Activated naive CD4-positive, alpha-beta T cell treated with anti-CD3 and anti-CD28 coated beads, Interleukin-2, amount 50 U/mL, for 72 hours (primary cell): ENCODE results near the gene PARP3. TPM values are rescaled to one million over a fixed set of nuclear protein-coding genes. Genes with fewer than 3 reads are reported as not detected.

ENCODE experiments used
- ATAC-seq, 2 donors: fragments of 150-1000 bp; cut with Tn5 transposase; 2 replicates each; pipeline ENCODE4 v1.10.0; 2021; ENCODE audit warnings: mild to moderate bottlenecking in 2 of 2, moderate library complexity in 2 of 2
- DNase-seq, 2 donors: peaks; one replicate each; pipeline ENCODE4 v3.0.0; 2021 to 2022; ENCODE audit warnings: low spot score in 2 of 2
- H3K27ac Mint-ChIP-seq, 2 donors: one replicate each; pipeline ENCODE4 v1.8.0; 2022; ENCODE audit warnings: mild to moderate bottlenecking in 2 of 2, mixed read lengths in 2 of 2
- H3K36me3 Mint-ChIP-seq, 2 donors: one replicate each; pipeline ENCODE4 v1.8.0; 2022; ENCODE audit warnings: mixed read lengths in 2 of 2
- H3K9me3 Mint-ChIP-seq, 2 donors: one replicate each; pipeline ENCODE4 v1.8.0; 2022; ENCODE audit warnings: mixed read lengths in 2 of 2
- total RNA-seq, 2 donors: library from RNA; stranded (reverse); gene quantifications; one replicate each; pipeline ENCODE4 v1.2.3, GENCODE V29; 2022

The PARP3 gene
- total RNA-seq, 2 donors from 2014 or later: 17.0 to 18.6 TPM

DNA sequence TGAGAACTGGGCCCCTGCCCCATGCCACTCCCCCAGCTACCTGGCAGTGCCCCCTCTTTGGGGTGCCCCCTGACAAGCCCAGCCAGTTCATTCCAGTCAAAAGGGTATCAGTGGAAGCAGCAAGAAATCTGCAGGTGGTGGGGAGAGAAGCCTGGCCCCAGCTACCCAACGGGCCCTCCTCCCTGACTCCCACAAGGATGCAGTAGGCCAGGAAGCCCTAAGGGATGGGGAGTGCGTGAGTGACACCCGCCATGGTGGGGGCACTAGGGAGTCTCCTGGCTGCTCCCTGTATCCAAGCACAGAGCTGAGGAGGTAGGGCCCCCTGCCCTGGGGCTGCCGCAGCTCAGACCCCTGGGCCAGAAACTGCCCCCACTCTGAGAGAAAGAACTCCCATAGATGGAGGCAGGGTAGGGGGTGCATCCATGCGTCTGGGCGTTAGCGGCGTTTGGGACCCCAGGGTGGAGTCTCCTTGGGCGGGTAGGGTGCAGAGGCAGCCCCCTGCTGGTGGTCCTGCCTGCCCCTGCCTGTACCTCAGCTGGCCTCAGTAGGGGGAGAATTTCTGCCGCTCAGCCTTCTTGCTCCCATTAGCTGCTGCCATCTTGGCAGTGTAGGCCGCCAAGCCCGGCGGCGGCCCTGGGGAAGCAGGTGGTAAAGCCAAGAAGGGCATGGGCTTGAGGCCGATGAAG lies 15.5 kb downstream of the PARP3 start:
- Mint-ChIP-seq H3K27ac (no peak overlapping the region), H3K9me3 (no peaks in the 10 kb centered on the region), H3K36me3 (no peaks in the 10 kb centered on the region)
- ATAC-seq (no peak), DNase-seq (no peak)

DNA sequence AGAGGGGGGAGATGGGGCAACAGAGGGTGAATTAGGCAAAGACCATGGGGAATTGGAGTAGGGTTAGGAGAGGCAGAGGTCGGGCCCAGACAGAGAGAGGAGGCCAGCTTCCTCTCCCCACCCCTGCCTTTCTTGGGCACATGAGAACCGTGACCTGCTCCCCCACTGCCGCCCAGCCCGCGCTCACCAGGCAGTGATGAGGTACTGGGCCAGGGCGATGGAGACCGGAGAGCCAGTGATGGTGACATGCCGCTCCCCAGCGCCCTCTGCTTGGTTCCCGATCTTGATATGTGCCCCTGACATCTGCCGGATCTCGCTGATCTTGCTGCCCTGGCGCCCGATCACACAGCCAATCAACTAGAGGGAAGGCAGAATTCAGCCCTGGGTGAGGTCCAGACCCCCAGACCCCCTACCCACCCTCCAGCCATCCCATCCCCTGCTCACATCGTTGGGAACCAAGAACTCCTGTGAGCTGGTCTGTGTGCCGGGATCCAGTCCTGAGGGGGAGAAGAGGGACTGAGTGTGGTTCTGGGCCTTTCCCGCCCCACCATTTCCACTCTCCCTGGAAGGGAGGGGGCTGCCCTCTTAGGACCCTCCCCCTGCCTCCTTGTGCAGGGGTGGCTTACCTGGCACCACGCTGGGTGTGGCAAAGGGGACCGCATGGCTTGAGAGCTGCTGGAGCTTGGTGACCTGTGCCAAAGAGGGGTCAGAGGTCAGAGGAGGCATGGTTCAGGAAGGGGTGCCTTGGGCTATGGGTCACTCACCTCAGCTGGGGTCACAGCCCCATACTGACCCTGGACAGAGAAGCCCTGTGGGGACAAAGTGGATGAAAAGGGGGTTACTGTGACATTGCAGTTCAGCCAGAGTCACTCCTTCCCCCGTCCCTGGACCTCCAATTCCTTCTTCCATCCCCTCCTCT lies 16.7 kb downstream of the PARP3 start:
- ATAC-seq (no peak), DNase-seq (no peak)
- Mint-ChIP-seq H3K9me3 (no peaks in the 10 kb centered on the region), H3K27ac (no peak overlapping the region), H3K36me3 (no peaks in the 10 kb centered on the region)

DNA sequence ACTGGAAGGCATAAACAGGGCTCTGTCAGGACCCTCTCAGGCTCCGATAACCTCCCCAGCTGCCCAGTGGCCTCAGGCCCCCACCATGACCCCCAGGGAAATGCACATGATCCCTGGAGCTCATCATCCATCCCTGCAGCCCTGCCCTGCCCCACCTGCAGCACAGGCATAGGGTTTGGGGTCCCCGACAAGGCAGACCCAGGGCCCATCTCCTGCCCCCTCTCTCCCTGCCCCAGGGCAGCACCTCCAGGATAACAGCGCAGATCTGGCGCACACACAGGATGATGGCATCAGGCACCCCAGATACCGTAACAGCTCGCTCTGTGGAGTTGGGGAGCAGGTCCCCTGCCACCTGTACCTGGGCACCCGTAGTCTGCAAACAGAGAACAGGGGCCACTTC lies 17.5 kb downstream of the PARP3 start:
- H3K36me3 Mint-ChIP-seq: no peaks in the 10 kb centered on the region
- ATAC-seq (no peak), DNase-seq (no peak)
- no peaks in the 10 kb centered on the region for H3K9me3 Mint-ChIP-seq
- no peak overlapping the region for H3K27ac Mint-ChIP-seq

DNA sequence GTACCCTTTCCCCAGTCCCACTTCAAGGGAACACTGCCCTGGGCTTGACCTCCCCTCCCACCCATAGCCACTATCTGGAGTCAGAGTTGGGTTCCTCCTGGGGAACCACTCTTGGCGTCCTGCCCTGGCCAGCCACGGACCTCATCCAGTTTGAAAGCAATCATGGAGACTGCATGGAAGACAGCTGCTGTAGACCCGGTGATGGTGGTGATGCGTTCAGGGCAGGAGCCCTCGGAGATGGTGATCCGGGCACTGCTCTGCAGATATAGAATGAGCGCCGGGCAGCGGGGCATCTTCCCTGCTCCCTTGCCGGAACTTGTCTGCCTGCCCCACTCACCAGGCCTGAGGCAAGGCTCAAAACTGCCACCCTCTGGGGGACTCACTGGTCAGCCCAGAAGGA lies 18.2 kb downstream of the PARP3 start:
- H3K27ac Mint-ChIP-seq: no peak overlapping the region
- H3K36me3 Mint-ChIP-seq: no peaks in the 10 kb centered on the region
- no peak for ATAC-seq
- H3K9me3 Mint-ChIP-seq: no peaks in the 10 kb centered on the region
- no peak for DNase-seq

DNA sequence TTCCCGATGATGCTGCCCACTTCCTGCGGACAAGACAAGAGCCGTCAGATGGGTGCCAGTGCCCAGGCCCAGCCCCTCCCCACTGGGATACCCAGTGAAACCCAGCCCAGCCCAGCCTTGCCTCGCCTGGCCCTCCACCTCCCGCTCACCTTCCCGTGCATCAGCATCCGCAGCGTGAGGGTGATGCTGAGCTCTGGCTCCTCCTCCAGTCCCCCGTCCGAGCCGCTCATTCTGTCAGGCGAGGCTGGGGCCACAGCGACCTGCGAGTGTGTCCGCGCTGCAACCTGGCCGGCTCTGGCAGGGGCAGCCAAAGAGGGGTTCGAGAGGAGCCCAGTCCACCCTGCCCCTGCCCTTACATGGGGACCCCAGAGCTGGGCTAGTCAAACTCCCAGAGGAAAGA lies 18.8 kb downstream of the PARP3 start:
- no peak overlapping the region for H3K27ac Mint-ChIP-seq
- DNase-seq: no peak

DNA sequence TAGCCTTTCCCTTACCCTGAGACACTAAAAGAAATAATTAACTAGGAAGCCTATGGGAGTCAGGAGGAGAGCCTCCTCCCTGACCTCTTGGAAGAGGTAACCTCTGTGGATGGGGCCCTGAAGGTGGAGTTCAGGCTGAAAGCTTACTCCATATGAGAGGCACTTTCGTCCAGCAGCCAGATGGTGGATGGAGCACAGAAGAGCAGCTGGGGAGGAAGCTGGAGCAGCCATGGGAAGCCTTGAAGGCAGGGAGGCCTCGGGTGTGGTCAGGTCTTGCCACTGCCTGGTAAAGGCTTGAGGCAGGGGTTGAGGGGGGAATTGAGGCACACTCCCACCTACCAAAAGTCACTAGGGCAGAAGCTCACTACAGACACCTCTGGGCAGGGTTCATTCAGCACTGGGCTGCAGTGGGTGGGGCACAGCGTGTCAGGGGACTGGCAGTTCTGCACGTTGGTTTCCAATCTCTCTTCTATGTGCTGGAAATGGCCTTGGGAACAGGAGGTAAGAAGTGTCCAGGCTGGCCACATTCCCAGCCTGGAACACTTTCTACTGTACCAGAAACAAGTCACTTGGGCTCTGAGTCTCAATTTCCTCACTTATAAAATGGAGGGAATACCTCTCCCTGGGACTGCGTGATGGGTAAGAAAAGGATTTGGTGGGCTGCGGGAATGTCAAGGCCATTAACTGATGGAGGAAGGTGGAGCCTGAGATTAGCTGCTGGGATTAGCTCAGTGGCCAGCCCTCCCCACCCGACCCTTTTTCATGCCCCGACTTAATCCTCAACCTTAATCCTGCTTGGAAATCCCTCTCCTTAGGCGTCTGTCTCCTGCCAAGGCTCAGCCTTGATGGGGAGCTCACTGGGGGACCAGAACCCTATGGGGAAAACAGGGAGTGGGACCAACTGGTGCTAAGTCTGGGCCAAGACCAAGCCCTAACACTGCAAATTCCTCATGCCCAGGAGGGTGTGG lies 19.7 kb downstream of the PARP3 start:
- Mint-ChIP-seq H3K36me3 (no peaks in the 10 kb centered on the region), H3K9me3 (no peaks in the 10 kb centered on the region), H3K27ac (no peak overlapping the region)
- no peak for DNase-seq
- no peak for ATAC-seq

More for the DNA sequence above, 18.8 kb downstream of the PARP3 start:
- H3K36me3 Mint-ChIP-seq: no peaks in the 10 kb centered on the region
- no peak for ATAC-seq
- H3K9me3 Mint-ChIP-seq: no peaks in the 10 kb centered on the region

DNA sequence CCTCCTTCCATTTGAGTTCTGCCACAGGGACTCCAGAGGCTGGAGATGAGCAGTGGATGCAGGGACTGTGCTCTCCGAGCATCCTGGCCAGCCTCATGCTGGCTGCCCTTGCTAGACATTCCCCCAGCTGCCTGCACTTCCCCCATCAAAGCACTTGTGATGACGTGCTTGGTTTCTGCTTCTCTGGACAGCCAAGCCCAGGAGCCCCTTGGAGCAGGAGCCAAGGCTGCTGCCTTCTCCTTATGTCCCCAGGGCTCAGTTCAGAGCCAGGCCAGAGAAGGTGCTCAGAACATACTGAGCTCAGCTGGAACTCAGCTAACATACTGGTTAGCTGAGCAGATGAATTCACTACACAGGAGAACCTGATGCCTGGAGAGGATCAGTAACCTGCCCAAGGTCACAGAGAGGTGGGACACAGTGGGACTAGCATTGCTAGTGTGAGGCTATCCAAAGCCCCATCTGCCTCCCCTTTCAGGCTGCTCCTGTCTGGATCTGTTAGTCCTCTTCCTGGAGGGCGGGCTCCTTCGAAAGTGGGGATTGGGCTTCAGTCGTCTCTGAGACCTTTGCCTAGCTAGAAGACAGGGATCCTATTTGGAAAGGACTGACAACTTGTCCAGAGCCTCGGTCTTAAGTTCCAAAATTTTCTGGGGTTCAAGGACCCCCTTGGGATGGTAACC lies 20.8 kb downstream of the PARP3 start:
- H3K36me3 Mint-ChIP-seq: no peaks in the 10 kb centered on the region
- H3K9me3 Mint-ChIP-seq: no peaks in the 10 kb centered on the region
- DNase-seq (no peak), ATAC-seq (no peak)
- H3K27ac Mint-ChIP-seq: no peak overlapping the region

DNA sequence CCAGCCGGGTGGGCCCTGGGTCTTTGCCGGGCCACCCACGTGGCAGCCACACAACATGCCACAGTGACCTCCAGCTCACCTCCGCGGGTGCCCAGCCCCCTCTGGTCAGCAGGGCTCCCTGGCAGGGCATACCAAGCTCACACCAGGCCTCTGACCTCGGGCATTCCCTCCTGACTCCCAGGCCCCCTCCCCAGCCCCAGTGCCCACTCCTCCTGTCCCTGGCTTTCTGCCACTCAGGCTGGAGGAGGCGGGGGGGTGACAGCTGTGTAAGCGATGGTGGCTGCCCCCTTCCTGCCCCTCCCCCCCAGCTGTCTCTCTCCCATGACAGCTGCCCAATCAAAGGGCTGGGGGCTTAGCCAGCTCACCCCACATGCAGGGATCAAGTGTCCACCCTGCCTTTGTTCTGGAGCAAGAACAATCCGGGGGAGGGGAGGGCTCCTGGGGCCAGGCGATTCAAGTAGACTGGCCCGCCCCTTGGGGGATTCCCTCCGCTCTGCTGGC lies 21.8 kb downstream of the PARP3 start:
- no peaks in the 10 kb centered on the region for H3K36me3 Mint-ChIP-seq
- DNase-seq: no peak
- no peak for ATAC-seq
- H3K9me3 Mint-ChIP-seq: no peaks in the 10 kb centered on the region
- no peak overlapping the region for H3K27ac Mint-ChIP-seq

DNA sequence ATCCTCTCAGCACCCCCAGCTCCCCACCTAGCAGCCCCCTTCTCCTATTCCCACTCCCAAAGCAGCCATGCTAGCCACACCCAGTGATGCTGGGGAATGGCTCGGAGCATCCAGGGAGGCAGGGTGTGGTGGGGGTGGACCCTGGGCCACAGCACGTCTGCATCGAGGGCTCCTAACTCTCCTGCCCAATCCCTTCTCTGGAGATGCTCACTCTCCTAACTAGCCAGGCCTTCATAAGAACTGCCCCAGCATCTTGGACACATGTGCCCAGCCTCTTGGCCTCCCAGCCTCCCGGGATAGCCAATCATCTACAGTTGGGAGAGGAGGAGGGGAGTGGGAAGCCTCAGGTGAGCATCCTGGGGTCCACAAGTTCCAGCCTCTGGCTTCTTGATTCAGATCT lies 22.4 kb downstream of the PARP3 start:
- ATAC-seq (no peak), DNase-seq (no peak)
- Mint-ChIP-seq H3K36me3 (no peaks in the 10 kb centered on the region), H3K9me3 (no peaks in the 10 kb centered on the region), H3K27ac (no peak overlapping the region)

DNA sequence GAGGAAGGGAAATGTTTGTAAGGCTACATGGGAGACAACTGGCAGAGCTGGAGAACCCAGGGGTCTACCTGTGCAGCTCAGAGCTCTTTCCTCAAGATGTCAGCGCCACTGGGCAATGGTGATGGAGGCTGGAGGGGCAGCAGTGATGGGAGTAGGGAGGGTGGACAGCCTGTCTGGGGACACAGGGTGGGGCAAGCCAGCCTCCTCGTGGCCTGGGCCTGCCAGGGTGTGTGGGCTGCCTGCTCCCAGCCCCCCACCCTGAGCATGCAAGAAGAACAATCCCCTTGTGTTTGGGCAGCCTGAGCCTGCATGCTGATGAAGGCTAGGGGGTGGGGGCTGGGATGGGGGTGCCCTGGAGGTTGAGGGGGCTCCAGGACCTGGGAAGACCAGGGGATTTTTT lies 23.9 kb downstream of the PARP3 start:
- no peak for ATAC-seq
- no peaks in the 10 kb centered on the region for H3K9me3 Mint-ChIP-seq
- no peaks in the 10 kb centered on the region for H3K36me3 Mint-ChIP-seq
- no peak for DNase-seq
- no peak overlapping the region for H3K27ac Mint-ChIP-seq

DNA sequence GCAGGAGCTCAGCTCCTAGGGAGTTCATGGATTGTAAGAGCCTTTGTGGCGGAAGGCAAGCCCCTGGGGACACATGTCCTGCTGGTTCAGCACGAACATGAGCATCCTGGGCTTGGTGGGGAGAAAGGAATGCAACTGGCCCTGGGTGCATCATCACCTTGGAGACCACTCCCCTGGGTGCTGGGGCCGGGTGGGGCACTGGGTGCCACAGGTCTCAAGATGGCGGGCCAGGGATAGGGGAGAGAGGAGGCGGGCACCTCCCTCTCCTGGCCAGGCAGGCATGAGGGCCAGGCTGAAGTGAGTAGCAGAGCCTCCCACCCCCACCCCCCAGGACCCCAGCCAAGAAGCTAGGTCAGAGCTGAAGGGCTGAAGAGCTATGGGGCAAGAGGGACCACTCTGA lies 24.3 kb downstream of the PARP3 start:
- H3K9me3 Mint-ChIP-seq: no peaks in the 10 kb centered on the region
- ATAC-seq (no peak), DNase-seq (no peak)
- no peaks in the 10 kb centered on the region for H3K36me3 Mint-ChIP-seq
- H3K27ac Mint-ChIP-seq: no peak overlapping the region

DNA sequence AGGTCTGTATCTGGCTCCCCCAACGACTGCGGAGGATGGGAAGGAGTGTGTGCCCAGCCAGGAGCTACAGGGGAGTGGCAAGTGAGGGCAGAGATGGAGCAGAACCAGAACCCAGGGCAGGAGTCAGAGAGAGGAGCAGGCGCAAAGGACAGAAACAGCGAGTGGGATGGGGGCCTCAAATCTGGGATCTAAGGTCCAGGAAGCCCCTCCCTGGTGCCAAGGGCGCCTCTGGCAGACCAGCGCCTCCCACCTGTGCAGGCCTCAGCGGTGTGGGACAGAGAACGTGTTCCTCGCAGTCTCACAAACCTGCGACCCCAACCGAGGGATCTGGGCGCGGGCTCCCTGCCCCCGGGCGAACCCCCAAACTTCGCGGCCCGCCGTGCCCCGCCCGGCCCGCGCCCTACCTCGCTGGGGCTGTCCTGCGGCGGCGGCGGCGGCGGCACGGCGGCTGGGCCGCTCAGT lies 24.8 kb downstream of the PARP3 start:
- peak in 1 of 2 donors; percentile 37 for DNase-seq
- H3K27ac Mint-ChIP-seq: no peak overlapping the region

DNA sequence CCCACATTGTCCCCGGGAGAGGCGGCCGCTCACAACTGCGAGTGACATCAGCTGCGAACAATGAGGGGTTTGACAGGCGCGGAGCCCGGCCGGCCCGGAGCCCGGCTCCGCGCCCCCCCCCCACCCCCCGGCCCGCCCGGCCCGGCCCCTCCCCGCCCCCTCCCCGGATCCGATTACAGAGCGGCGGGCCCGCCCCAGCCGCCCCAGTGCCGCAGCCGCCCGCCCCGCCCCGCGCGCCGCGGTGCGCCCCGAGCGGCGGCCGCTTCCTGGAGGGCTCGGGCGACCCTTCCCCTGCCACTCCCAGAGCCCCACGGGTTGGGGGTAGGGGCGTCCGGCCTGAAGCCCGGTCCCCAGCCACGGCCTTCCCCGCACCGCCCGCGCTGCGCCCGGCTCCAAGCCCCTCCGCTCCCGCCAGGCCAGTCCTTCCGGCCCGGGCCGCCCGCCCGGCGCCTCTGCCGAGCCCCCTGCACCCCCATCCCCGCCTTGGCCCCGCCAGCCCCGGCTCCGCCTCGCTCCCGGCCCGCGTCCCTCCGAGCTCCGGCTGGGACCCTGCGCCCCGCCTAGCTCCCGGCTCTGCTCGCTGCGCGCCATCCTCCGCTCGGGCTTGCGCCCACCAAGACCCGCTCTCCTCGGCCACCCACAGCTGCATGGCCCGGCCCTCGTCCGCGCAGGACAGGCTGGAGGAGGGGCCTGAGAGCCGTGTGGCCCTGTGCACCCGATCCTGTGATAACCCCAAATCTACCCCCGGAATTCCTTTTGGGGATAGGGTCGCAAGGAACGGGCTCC lies 25.4 kb downstream of the PARP3 start, which contains the start of gene PCBP4:
Gene PCBP4 (minus strand): TSS at position 71 of the 786 bp plus-strand sequence. CDS start 6,214 bp downstream, outside the sequence.
- DNase-seq: no peak

More for the DNA sequence above, 24.8 kb downstream of the PARP3 start:
- no peaks in the 10 kb centered on the region for H3K36me3 Mint-ChIP-seq
- no peaks in the 10 kb centered on the region for H3K9me3 Mint-ChIP-seq
- peak; percentile 78 to 79 for ATAC-seq

DNA sequence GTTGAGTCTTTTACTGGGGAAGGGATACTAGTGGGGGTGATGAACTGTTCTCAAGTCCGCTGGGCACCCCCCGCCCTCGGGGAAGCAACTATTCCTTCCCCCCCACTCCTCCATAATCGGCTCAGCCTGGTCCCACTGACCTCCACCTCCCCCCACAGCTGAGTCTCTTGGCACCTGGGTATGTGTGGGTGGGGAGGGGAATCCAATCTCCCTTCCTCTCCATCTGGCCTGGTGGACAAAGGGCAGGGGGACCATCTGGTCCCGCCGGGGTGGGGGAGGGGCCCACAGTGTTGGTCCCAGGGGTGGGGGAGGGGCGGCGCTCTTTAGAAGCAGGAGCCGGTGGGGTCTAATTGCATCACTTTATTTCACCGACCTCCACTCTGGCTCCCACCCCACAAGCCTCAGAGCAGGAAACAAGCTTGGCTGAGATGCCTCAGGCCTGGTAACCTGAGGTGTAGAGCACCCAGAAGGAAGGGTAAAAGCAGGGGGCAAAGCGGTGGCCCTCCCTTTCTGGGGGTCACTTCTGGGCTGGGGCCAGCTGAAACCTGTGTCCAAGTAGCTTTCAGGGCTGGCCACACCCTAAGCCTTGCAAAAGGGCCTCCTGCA lies 26.1 kb downstream of the PARP3 start:
- Mint-ChIP-seq H3K9me3 (no peaks in the 10 kb centered on the region), H3K36me3 (no peaks in the 10 kb centered on the region), H3K27ac (no peak overlapping the region)
- DNase-seq: no peak
- ATAC-seq: no peak

More for the DNA sequence above, 25.4 kb downstream of the PARP3 start, which contains the start of gene PCBP4:
- H3K27ac Mint-ChIP-seq: peak within 1 kb of the TSS in 1 of 2 donors; percentile 84
- ATAC-seq: peak; percentile 72 to 80
- no peaks in the 10 kb centered on the region for H3K36me3 Mint-ChIP-seq
- no peaks in the 10 kb centered on the region for H3K9me3 Mint-ChIP-seq
